HG03378 (cell line): ENCODE data around the gene AP2S1.
A peak's percentile ranks its signal among the peaks of the same experiment; 100 is the strongest.
"Not testable (repeated sequence)": the region's sequence is repeated elsewhere in the genome, so short reads cannot be mapped to it uniquely, and the experiment has no call there.

Experiments used
- ATAC-seq: cut with Tn5 transposase; IDR thresholded peaks from one replicate; pipeline ENCODE4 v1.9.1; 2021; ENCODE audit warnings: mild to moderate bottlenecking, moderate library complexity; ENCODE audit not compliant: unreplicated experiment

AP2S1 gene

GRCh38 chr19:46850228-46851203, at the start of gene AP2S1:
Gene AP2S1 (minus strand): TSS chr19:46850846. CDS start chr19:46850766, 80 bp downstream.
- ATAC-seq, result peak; percentile 92

DNA sequence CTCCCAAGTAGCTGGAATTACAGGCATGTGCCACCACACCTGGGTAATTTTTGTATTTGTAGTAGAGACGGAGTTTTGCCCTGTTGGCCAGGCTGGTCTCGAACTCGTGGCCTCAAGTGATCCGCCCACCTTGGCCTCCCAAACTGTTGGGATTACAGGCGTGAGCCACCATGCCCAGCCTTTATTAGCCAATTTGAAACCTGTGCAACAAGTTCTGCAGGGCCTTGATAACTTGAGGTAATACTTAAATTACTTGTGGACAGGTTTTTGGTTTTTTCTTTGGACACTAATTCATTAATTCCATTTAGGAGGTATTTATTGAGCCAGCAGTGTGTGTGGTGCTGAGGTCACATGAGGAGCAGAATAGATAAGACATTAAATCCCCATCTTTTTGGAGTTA, 49.7 kb upstream of the AP2S1 start:
- ATAC-seq, result no peak

GRCh38 chr19:46898731-46899130, 48.1 kb upstream of the AP2S1 start:
- ATAC-seq, result no peak

GRCh38 chr19:46896076-46896794, 45.6 kb upstream of the AP2S1 start:
- no peak for ATAC-seq

- ATAC-seq, result no peak
Observed at GRCh38 chr19:46892252-46893179, 41.9 kb upstream of the AP2S1 start.

GRCh38 chr19:46890423-46891170, 40.0 kb upstream of the AP2S1 start:
- ATAC-seq, result no peak

DNA sequence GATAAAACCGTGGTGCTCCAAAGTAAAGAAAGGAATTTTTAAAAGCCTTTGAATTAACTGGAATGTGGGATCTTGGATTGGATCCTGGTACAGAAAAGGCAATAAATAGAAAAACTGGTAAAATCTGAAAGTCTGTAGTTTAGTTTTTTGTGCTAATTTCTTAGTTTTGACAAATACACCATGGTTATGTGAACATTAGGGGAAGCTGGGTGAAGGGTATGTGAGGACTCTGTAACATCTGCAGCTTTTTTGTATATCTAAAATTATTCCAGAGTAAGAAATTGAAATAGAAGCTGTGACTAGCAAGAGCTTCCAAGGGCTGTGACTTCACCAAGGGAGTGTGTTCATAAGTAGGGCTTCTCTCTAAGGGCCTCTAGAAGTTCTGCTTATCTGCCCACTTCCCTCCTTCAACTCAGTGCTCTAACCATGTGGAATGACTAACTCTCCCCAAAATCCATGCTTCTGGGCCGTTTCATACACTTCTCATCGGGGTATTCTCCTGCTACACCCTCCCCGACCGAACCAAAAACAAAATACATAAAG, 36.7 kb upstream of the AP2S1 start:
- ATAC-seq, result no peak

DNA sequence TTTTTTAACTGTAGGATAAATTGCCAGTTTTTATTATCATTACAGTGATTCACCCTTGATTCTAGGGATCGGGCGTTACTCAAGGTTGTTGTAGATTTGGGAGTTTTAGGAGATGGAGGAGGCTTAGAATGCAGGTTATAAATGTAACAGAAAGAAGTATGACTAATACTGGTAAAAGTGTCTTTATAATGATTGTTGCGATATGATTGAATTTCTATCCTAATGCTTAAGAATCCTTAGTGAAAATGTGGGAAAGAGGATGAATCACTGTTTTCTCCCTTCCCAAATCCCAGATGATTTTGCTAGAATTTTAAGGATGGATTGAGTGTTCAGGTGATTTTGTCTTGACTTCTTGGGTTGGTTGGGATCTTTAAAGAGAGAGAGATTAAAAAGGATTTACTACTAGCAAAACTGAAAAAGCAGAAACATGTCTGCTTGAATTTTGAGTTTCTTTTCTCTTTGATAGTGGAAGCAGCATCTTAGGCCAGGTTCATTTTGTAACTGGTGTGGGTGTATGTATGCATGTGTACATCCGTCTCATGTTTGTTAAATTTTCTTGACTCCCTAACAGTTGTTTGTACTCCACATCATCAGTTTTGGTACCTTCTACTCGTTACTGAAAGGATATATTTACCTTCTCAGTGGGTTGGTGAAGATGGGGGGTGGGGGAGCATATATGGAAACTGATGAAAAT, 36.0 kb upstream of the AP2S1 start:
- ATAC-seq, result no peak

GRCh38 chr19:46885411-46885810, 34.8 kb upstream of the AP2S1 start:
- no peak for ATAC-seq

DNA sequence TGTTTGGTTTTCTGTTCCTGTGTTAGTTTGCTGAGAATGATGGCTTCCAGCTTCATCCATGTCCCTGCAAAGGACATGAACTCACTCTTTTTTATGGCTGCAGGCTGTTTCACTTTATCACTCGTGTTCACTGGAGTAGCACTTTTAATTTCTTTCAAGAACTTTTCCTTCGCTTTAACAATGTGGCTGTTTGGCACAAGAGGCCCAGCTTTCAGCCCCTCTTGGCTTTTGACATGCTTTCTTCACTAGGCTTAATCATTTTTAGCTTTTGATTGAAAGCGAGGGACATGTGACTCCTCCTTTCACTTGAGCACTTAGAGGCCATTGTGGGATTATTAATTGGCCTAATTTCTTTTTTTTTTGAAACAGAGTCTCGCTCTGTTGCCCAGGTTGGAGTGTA, 32.1 kb upstream of the AP2S1 start:
- ATAC-seq, result not testable (repeated sequence)

DNA sequence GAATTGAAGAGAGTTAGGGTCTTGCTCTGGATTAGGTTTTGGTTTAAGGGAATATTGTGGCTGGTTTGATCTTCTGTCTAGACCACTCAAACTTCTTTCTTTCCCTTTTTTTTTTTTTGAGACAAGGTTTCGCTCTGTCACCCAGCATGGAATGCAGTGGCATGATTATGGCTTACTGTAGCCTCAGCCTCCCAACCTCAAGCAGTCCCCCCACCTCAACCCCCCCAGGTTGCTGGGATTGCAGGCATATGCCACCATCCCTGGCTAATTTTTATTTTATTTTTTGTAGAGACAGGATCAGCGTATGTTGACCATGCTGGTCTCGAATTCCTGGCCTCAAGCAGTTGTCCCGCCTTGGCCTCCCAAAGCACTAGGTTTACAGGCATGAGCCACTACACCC, 31.4 kb upstream of the AP2S1 start:
- ATAC-seq, result no peak

GRCh38 chr19:46881092-46881491, 30.4 kb upstream of the AP2S1 start:
- ATAC-seq, result no peak

DNA sequence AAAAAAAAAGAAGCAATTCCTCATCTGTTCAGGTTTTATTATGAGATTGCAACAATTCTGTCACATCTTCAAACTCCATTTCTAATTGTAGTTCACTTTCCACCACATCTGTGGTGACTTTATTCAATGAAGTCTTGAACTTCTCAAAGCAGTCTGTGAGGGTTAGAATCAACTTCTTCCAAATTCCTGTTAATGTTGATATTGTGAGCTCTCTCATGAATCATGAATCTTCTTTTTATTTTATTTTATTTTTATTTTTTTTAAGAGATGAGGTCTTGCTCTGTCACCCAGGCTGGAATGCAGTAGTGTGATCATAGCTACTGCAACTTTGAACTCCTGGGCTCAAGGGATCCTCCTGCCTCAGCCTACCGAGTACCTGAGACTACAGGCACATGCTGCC, 29.8 kb upstream of the AP2S1 start:
- no peak for ATAC-seq

- ATAC-seq, result no peak
Observed at GRCh38 chr19:46878613-46879375, 28.1 kb upstream of the AP2S1 start.

- no peak for ATAC-seq
Observed at GRCh38 chr19:46875657-46876056, 25.0 kb upstream of the AP2S1 start.

GRCh38 chr19:46875234-46875633, 24.6 kb upstream of the AP2S1 start:
- no peak for ATAC-seq

GRCh38 chr19:46872967-46873366, 22.3 kb upstream of the AP2S1 start:
- ATAC-seq, result no peak

DNA sequence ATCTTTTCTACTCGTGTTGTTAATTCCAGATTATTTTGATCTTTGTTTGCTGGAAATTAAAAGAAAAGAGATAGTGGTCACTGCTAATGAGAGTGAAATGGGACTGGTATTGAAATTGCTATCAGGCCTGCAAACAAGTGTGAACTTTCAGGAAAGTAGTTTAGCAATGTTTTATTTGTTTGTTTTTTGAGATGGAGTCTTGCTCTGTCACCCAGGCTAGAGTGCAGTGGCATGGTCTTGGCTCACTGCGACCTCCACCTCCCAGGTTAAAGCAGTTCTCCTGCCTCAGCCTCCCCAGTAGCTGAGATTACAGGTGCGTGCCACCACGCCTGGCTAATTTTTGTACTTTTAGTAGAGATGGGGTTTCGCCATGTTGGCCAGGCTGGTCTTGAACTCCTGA, 20.5 kb upstream of the AP2S1 start:
- ATAC-seq, result not testable (repeated sequence)
